RWPE2 (cell line): ENCODE results near the gene NAXD.

ENCODE experiments used
- ATAC-seq: fragments of 200-7000 bp; cut with Tn5 transposase; 3 replicates; pipeline ENCODE4 v1.9.1; 2021; ENCODE audit warnings: low read depth
- DNase-seq: peaks from one replicate; pipeline ENCODE4 v3.0.0-alpha.2; 2020; ENCODE audit warnings: low spot score
- H3K27ac ChIP-seq: fragments of 450-650 bp; 2 replicates; pipeline ENCODE4 v1.5.1; 2017; ENCODE audit warnings: mild to moderate bottlenecking; ENCODE audit not compliant: poor library complexity, severe bottlenecking
- H3K27me3 ChIP-seq: fragments of 250-450 bp; sonication (Bioruptor Pico); 2 replicates; pipeline ENCODE4 v1.5.1; 2021; ENCODE audit warnings: mild to moderate bottlenecking, moderate library complexity; ENCODE audit not compliant: insufficient read depth, poor library complexity, severe bottlenecking
- H3K36me3 ChIP-seq: fragments of 250-450 bp; sonication (Bioruptor Pico); 2 replicates; pipeline ENCODE4 v1.5.1; 2020; ENCODE audit warnings: low read depth, mild to moderate bottlenecking, moderate library complexity
- H3K4me1 ChIP-seq: fragments of 250-450 bp; sonication (Bioruptor Pico); 2 replicates; pipeline ENCODE4 v1.5.1; 2021; ENCODE audit warnings: mild to moderate bottlenecking, moderate library complexity; ENCODE audit not compliant: insufficient read depth, poor library complexity, severe bottlenecking
- H3K4me3 ChIP-seq: fragments of 250-450 bp; sonication (Bioruptor Pico); 2 replicates; pipeline ENCODE4 v1.5.1; 2021; ENCODE audit warnings: mild to moderate bottlenecking, moderate library complexity; ENCODE audit not compliant: severe bottlenecking
- H3K9me3 ChIP-seq: fragments of 250-450 bp; sonication (Bioruptor Pico); 2 replicates; pipeline ENCODE4 v1.5.1; 2021; ENCODE audit warnings: mild to moderate bottlenecking, moderate library complexity; ENCODE audit not compliant: severe bottlenecking
- TF ChIP-seq, protein P1 (sequence below): fragments of 450-650 bp; IDR thresholded peaks from one replicate; pipeline ENCODE4 v1.5.1; 2017; ENCODE audit warnings: mild to moderate bottlenecking, moderate library complexity; ENCODE audit not compliant: poor library complexity, severe bottlenecking

NAXD gene

DNA sequence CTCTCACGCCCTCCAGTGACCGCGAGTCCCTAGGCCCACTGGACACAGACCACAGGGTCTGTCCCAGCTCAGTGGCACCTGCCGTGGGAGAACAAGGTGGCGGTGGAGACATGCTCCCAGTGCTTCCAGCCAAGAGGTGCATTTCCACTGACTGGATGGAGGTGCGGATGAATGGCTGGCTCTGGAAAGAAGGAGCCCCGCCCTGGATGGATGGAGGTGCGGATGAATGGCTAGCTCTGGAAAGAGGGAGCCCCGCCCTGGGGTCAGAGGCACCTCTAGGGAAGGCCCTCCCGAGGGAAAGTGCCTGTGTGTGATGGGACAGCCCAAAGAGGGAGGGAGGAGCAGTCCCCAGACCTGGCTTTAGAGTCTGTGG is 32.0 kb downstream of the NAXD start:
- ATAC-seq (no peak), DNase-seq (no peak)
- H3K36me3 ChIP-seq: peaks cover 20% of the 10 kb centered on the region
- no peak overlapping the region for H3K4me3 ChIP-seq
- H3K27me3 ChIP-seq: no peaks in the 10 kb centered on the region
- H3K9me3 ChIP-seq: no peaks in the 10 kb centered on the region
- no peak overlapping the region for H3K27ac ChIP-seq
- TF ChIP-seq, protein P1, sequence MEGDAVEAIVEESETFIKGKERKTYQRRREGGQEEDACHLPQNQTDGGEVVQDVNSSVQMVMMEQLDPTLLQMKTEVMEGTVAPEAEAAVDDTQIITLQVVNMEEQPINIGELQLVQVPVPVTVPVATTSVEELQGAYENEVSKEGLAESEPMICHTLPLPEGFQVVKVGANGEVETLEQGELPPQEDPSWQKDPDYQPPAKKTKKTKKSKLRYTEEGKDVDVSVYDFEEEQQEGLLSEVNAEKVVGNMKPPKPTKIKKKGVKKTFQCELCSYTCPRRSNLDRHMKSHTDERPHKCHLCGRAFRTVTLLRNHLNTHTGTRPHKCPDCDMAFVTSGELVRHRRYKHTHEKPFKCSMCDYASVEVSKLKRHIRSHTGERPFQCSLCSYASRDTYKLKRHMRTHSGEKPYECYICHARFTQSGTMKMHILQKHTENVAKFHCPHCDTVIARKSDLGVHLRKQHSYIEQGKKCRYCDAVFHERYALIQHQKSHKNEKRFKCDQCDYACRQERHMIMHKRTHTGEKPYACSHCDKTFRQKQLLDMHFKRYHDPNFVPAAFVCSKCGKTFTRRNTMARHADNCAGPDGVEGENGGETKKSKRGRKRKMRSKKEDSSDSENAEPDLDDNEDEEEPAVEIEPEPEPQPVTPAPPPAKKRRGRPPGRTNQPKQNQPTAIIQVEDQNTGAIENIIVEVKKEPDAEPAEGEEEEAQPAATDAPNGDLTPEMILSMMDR: no peak
- no peaks in the 10 kb centered on the region for H3K4me1 ChIP-seq

GRCh38 chr13:110648146-110648819 is 32.9 kb downstream of the NAXD start:
- ATAC-seq (no peak), DNase-seq (no peak)
- Histone ChIP-seq H3K27ac (no peak overlapping the region), H3K36me3 (peaks cover 15% of the 10 kb centered on the region), H3K4me1 (no peaks in the 10 kb centered on the region), H3K4me3 (no peak overlapping the region), H3K9me3 (no peaks in the 10 kb centered on the region), H3K27me3 (no peaks in the 10 kb centered on the region)
- TF ChIP-seq, protein P1: no peak

GRCh38 chr13:110648848-110649421 is 33.6 kb downstream of the NAXD start:
- TF ChIP-seq, protein P1: no peak
- H3K27ac ChIP-seq: no peak overlapping the region
- no peak overlapping the region for H3K4me3 ChIP-seq
- no peaks in the 10 kb centered on the region for H3K4me1 ChIP-seq
- no peaks in the 10 kb centered on the region for H3K9me3 ChIP-seq
- DNase-seq (no peak), ATAC-seq (no peak)
- no peaks in the 10 kb centered on the region for H3K27me3 ChIP-seq
- H3K36me3 ChIP-seq: peaks cover 12% of the 10 kb centered on the region

GRCh38 chr13:110649551-110649950 is 34.2 kb downstream of the NAXD start:
- TF ChIP-seq, protein P1: no peak
- ATAC-seq: no peak
- no peak for DNase-seq
- Histone ChIP-seq H3K36me3 (peaks cover 6% of the 10 kb centered on the region), H3K27me3 (no peaks in the 10 kb centered on the region), H3K4me1 (no peaks in the 10 kb centered on the region), H3K27ac (no peak overlapping the region), H3K9me3 (no peaks in the 10 kb centered on the region), H3K4me3 (no peak overlapping the region)

DNA sequence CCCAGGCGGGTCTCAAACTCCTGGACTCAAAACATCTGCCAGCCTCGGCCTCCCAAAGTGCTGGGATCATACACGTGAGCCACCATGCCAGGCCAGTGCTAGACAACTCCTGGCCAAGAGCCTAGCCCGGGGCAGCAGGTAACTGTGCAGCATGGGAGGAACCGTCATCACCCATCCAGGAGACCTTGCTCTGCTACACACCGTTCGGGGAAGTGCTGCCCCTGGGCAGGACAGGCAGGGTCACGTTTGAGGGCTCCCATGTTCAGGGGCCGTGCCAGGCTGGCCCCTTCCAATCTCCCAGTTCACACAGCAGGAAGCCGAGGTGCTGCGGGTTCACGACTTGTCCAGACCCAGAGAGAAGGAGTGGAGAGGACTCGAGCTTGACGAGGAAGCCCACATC is 35.1 kb downstream of the NAXD start:
- peaks cover 5% of the 10 kb centered on the region for H3K36me3 ChIP-seq
- DNase-seq (no peak), ATAC-seq (no peak)
- no peak overlapping the region for H3K4me3 ChIP-seq
- TF ChIP-seq, protein P1: no peak
- no peaks in the 10 kb centered on the region for H3K27me3 ChIP-seq
- H3K4me1 ChIP-seq: no peaks in the 10 kb centered on the region
- H3K9me3 ChIP-seq: no peaks in the 10 kb centered on the region
- no peak overlapping the region for H3K27ac ChIP-seq
